NCI-H2081 (cell line): ENCODE results near the gene SYCP1.
A peak's percentile ranks its signal among the peaks of the same experiment; 100 is the strongest.
"Not testable (repeated sequence)": the region's sequence is repeated elsewhere in the genome, so short reads cannot be mapped to it uniquely, and the experiment has no call there.

Experiments
- DNase-seq, 2 experiments: peaks; one replicate each; lab custom pipeline; 2025; lab: John Stamatoyannopoulos, UW

The SYCP1 gene

DNA sequence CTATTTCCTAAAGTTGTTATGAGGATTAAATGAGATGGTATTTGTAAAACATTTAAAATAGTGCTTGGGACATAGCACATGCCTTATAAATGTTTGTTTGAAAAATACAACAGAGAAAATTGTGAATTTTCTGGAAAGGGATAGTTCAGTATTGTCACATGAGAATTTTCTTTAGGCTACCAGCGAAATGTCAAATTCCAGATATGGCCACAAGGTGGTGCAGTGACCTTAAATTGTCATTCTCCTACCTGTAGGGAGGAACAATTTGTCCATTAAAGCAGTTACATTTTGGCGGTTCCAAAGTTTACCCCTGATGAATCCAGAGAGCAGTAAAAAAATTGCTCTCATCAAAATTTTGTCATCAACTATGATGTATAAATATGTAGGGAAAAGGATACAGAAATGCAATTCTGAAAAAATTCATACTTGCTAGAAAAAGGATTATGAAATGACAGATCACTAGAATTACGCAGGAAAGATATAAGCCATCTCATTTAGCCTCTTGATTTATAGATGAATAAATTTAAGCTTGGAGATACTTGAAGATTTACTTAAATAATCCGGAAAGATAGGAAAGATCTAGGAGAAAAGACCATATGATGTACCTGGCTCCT lies 124.7 kb downstream of the SYCP1 start:
- DNase-seq = peak; percentile 37 to 40

DNA sequence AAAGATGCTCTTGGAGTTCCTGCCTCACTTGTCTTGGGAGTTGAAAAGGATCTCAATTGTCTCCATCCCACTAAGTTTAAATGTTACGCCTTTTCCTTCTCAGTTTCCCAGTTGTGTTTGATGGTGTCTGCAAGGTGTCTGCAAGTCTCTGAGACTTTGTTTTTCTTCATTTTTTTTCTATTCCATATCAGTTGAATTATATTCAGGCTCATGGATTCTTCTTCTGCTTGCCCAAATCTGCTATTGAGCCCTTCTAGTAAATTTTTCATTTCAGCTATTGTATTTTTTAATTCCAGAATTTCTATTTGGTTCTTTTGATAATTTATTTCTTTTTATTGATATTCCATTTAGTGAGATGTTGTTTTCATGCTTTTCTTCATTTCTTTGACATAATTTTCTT lies 127.6 kb downstream of the SYCP1 start:
- DNase-seq = no peak

DNA sequence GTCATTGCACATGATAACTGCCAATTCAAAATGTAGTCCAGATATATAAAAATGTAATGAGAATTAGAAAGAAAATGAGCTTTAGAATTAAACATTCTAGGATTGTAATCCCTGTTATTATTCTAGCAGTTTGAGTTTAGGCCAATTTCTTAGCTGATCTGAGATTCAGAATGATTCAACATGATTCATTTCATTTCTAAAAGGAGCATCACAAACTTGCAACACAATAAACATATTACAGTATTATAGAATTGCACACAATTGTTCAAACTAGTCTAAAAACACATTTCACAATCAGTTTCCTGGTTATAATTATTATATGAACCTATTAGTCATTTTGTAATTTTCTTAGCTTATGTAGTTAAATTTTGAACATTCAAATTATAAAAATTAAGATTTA lies 131.6 kb downstream of the SYCP1 start:
- DNase-seq = no peak

DNA sequence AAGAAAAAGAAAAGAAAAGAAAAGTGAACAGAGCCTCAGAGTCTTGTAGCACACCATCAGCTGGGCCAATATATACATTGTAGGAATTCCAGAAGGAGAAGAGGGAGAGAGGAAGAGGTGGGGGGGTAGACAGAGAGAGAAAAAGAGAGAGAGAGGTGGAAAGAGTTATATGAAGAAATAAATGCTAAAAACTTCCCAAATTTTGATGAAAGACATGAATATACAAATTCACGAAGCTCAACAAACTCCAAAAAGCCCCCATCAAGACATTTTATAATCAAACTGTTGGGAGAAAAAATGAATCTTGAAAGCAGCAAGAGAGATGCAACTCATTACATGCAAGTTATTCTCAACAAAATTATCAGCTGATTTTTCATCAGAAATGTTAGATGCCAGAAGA lies 133.4 kb downstream of the SYCP1 start:
- no peak for DNase-seq

DNA sequence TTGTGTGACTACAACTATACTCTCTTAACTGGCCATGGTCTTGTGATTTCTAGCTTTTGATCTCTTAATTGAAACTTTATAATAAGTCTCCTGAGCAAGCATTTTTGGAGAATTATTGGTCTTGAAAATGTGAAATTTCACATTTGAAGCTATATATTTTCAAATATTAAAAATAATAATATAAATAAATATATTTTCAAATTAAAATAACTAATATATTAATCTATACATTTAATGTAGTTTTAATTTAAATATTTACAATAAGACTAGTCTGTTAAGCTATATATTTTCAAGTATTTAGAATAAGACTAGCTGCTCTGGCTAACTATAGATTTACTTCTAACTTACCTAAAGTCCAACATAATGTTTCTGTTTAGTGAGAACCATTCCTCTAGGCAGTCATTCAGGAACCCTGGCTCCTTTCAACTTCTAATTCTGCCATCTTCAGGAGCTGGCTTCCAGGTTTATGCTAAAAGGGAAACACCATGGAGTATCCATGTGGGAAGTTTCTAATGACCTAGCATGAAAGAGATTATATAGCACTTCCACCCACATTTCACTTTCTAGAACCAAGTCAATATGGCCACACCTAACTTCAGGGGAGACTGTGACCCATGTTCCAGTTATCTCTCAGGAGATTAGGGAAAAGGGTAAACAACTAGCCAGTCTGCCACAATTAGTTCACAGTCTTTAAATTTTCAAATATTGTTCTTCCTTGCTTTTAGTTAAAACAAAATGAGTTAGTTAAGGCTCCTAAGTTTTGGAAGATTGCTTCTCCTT lies 143.0 kb downstream of the SYCP1 start:
- no peak for DNase-seq

DNA sequence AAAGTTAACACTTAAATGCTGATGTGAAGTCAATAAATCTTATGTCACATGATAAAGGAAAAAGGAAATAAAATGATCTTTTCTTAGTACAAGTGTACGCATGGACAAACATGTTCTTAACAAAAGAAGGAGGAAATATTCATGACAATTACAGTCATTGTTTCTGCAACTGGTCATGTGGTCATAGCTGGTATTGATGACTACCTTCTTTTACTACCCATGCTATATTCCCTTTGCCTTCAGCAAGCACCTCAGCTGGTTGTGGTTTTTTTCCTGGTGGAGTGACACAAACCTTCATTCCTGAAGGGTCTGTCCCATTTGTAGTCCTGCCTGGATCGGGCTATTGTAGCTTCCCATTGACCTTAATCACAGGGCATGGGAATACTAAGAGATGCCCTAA lies 151.5 kb downstream of the SYCP1 start:
- DNase-seq = no peak

DNA sequence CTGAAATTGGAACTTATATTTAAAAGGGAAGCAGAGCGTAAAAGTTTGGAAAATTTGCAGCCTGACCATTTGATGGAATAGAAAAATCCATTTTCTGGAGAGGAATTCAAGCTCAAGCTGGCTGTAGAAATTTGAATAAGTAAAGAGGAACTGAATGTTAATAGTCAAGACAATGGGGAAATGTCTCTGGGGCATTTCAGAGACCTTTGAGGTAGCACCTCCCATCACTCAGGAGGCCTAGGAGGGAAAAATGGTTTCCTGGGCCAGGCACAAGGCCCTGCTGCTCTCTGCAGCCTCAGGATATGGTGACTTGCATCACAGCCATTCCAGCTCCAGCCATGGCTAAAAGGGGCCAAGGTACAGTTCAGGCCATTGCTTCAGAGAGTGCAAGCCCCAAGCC lies 157.3 kb downstream of the SYCP1 start:
- no peak for DNase-seq

DNA sequence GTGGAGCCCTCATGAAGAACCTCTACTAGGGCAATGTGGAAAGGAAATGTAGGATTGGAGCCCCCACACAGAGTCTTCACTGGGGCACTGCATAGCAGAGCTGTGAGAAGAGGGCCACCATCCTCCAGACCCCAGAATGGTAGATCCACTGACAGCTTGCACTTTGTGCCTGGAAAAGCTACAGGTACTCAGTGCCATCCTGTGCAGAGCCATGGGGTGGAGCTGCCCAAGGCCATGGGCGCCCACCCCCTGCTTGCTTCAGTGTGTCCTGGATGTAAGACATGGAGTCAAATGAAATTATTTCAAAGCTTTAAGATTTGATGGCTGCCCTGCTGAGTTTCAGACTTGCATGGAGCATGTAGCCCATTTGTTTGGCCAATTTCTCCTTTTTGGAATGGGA lies 157.8 kb downstream of the SYCP1 start:
- DNase-seq = no peak

DNA sequence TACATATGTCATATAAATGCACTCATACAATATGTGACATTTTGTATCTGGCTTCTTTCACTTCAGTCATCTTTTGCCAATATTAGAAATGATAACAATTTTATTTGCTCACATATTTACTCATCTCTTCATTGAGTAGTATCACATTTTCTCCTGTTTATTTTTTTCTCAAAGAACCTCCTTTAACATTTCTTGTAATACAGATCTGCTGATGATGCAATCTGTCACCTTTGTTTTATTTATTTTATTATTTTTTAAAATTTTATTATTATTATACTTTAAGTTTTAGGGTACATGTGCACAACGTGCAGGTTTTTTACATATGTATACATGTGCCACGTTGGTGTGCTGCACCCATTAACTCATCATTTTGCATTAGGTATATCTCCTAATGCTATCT lies 159.1 kb downstream of the SYCP1 start:
- DNase-seq = no peak

DNA sequence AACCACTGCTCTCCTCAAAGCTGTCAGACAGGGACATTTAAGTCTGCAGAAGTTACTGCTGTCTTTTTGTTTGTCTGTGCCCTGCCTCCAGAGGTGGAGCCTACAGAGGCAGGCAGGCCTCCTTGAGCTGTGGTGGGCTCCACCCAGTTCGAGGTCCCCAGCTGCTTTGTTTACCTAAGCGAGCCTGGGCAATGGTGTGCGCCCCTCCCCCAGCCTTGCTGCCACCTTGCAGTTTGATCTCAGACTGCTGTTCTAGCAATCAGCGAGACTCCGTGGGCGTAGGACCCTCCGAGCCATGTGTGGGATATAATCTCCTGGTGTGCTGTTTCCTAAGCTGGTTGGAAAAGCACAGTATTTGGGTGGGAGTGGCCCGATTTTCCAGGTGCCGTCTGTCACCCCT lies 164.9 kb downstream of the SYCP1 start:
- not testable (repeated sequence) for DNase-seq

DNA sequence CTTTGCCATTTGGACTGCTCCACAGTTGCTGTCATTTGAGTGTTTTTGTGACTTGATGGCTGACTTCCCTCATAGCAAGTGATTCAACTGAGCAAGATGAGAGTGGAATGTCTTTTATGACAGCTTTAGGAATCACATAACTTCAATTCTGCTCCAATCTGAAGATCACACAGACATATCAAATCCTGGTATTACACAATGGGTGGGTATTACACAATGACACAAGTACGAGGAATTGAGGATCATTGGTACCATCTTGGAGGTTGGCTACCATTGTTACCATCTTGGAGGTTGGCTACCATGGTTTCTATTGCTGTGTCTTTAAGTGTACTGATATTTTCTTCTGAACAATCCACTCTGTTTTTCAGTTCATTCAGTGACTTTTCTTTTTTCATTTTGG lies 166.5 kb downstream of the SYCP1 start:
- DNase-seq = no peak

DNA sequence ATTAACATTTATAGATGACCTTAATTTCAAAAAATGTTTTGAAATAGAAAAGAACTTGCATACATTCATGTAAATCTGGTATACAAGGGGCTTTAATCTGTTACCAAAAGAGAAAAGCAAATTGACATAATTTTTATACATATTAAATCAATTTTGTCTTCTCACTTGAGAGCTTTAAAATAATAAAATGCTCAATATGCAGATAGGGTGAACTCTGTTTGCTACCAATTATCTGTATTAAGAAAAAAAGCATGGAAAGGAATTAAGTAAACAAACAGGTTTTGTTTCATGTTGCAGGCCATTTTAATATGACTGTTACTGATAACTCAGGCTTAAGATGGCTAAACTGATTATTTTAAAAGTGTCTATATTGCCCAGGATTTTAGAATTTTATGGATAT lies 168.9 kb downstream of the SYCP1 start:
- no peak for DNase-seq

DNA sequence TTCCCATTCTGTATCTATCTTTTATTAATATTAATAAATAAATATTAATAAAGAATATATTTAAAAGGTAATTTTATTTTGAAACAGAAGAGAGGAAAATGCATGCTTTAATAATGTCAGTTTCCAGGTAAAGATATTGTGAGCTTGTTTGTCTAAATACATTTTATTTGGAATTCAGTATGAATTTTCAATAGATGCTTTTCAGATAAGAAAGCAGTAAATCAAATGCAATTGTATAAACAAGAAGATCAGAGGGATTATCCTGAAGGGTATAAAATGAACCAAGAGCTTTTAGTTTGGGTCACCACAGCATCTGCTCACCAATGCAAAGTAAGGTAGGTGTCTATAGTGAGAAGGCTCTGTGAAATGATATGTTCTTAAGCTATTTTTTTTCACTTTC lies 174.9 kb downstream of the SYCP1 start, which contains the start of gene TSHB:
TSS of gene TSHB (plus strand) at position 301 of the 400 bp plus-strand sequence. CDS start 3,537 bp downstream, outside the sequence.
- DNase-seq = no peak

DNA sequence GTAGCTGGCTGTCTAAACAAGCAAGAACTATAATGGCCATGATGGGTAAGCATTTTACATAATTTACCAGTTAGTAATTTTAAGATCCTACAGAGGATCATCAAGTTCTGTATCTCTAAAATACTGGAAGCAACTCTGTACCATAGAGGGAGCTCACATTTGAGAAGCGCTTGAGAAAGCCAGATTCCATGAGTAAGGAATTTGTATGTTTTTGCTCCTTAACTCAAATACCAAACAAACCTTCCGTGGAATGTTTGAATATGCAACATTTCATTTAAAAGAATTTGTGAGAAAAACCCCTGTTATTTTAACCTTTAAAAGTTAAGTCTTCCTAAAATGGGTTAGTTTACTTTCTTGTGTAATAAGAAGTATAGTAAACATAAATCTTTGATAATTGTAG lies 176.9 kb downstream of the SYCP1 start:
- DNase-seq = no peak

DNA sequence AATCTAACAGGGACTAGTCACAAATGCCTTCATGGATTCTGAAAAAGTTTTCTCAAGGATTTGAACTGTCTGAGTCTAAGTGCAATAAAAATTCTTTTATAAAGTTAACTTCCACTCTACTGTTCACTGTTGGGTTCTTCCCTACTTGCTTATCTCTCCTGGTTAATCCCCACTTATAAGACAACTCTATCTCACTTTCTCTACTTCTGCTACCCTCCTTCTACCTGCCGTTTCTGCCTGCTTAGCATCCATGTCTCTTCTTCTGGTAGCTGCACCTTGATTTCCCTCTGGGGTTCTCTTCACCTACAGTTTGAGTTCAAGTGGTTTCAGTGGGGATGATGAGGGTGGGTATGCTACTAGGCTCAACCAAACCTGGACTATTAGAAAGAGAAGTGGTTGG lies 181.0 kb downstream of the SYCP1 start:
- no peak for DNase-seq

DNA sequence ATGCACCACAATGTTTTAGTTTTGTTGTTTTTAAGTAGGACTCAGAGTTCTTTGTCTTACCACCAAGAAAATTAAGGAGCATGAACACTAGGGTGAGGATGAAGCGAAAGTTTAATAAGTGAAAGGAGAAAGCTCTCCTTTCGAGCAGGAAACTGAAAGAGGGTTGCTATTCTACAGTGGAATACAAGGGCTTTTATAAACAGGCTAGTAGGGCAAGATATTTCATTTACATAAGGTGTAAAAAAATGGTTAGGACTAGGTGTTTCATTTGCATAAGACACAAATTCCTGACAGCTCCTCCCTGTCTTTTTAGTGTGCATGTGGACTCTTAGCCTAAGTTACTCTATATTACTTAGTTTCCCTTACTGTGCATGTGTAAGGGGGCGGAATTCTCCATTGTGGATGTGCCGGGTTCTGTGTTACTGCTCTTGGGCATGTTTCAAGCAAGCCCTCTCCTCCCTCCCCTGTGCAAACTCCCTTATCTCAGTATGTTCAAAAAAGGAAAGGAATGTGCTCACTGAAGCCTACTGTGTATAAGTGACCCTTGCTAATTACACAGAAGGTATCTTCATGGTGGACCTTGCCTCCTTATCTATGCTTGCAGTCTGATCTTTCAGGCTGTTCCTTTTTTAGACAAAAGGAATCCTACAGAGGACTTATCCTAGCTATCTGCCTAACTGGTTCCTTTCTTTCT lies 182.3 kb downstream of the SYCP1 start:
- no peak for DNase-seq

DNA sequence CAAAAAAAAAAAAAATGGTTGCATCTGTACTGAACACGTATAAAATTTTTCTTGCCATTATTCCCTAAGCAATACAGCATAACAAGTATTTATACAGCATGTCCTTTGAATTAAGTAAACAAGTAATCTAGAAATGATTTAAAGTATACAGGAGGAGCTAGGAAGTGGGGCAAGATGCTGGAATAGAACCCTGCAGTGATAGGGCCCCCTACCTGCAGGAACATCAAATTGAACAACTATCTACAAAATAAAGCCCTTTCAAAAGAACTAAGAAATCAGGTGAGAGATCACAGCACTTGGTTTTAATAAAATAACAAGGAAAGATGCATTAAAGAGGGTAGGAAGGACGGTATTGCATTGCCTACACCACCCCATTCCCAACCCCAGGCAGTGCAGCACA lies 185.8 kb downstream of the SYCP1 start:
- DNase-seq = no peak

DNA sequence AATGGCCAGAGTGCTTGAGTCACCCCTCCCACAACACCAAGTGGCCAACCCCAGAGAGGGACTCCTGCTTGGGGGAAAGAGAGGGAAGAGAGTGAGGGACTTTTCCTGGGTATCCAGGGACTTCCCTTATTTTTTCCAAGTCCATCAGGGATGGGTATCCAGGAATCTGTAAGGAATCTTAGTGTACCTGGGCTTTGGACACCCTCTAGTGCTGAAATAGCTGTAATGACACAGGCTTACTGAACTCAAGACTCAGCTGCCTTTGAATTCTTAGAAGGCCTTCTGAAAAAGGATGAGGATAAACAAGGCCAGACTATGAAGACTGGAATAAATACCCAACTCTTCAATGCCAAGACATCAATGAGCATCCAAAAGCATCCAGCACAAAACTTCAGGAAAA lies 187.0 kb downstream of the SYCP1 start:
- no peak for DNase-seq
